ENCODE data around the gene TRPV6. TPM values are rescaled to one million over a fixed set of nuclear protein-coding genes. Genes with fewer than 3 reads are reported as not detected.

TRPV6 gene
- polyA plus RNA-seq, 1 donor from 2014 or later: 0.30 TPM

GRCh38 chr7:142906643-142907042 lies 21.1 kb upstream of the TRPV6 start:
- H3K79me2 ChIP-seq (replicated peaks; ENCODE audit: insufficient read depth, low read length): no peaks in the 10 kb centered on the region
- no peaks in the 10 kb centered on the region for H3K27me3 ChIP-seq (ENCODE audit: insufficient read depth, low read depth, low read length)
- H3K9me3 ChIP-seq (ENCODE audit: low read length): peaks cover 6% of the 10 kb centered on the region
- no peaks in the 10 kb centered on the region for H3K9me2 ChIP-seq (ENCODE audit: insufficient read depth, low read length)
- H3K27ac ChIP-seq (ENCODE audit: low read length): no peak overlapping the region
- H3K4me2 ChIP-seq (ENCODE audit: low read length): no peak overlapping the region
- H3K4me3 ChIP-seq (ENCODE audit: low read length): no peak overlapping the region
- no peak overlapping the region for H3K9ac ChIP-seq (ENCODE audit: low read length)
- H3K36me3 ChIP-seq (ENCODE audit: insufficient read depth, low read length): no peaks in the 10 kb centered on the region
- no peak overlapping the region for H2AFZ ChIP-seq (ENCODE audit: low read depth, low read length)
- no peaks in the 10 kb centered on the region for H3F3A ChIP-seq (ENCODE audit: insufficient read depth, low read length, poor library complexity, severe bottlenecking)
- TF ChIP-seq MXI1 (conservative IDR thresholded peaks at IDR 0.05; ENCODE audit: poor library complexity, severe bottlenecking) (no peak), TAF1 (IDR thresholded peaks at IDR 0.05; ENCODE audit: low read depth) (no peak)
- H4K20me1 ChIP-seq (ENCODE audit: insufficient read depth): no peaks in the 10 kb centered on the region

GRCh38 chr7:142905759-142906158 lies 20.2 kb upstream of the TRPV6 start:
- Histone ChIP-seq H3K9me2 (ENCODE audit: insufficient read depth, low read length) (no peaks in the 10 kb centered on the region), H3K27ac (ENCODE audit: low read length) (no peak overlapping the region), H3K4me2 (ENCODE audit: low read length) (no peak overlapping the region), H3K9ac (ENCODE audit: low read length) (no peak overlapping the region), H3K36me3 (ENCODE audit: insufficient read depth, low read length) (no peaks in the 10 kb centered on the region), H3F3A (ENCODE audit: insufficient read depth, low read length, poor library complexity, severe bottlenecking) (no peaks in the 10 kb centered on the region), H3K4me3 (ENCODE audit: low read length) (no peak overlapping the region), H4K20me1 (ENCODE audit: insufficient read depth) (no peaks in the 10 kb centered on the region), H2AFZ (ENCODE audit: low read depth, low read length) (no peak overlapping the region), H3K9me3 (ENCODE audit: low read length) (peaks cover 6% of the 10 kb centered on the region), H3K27me3 (ENCODE audit: insufficient read depth, low read depth, low read length) (no peaks in the 10 kb centered on the region), H3K79me2 (replicated peaks; ENCODE audit: insufficient read depth, low read length) (no peaks in the 10 kb centered on the region)
- TF ChIP-seq EP300 (conservative IDR thresholded peaks at IDR 0.05; ENCODE audit: poor library complexity, severe bottlenecking): no peak
- no peak for TF ChIP-seq REST (IDR thresholded peaks at IDR 0.05; ENCODE audit: borderline replicate concordance)
- no peak for TF ChIP-seq EZH2 (IDR thresholded peaks at IDR 0.05; ENCODE audit: borderline replicate concordance, insufficient read depth, low read length, poor library complexity, severe bottlenecking)
- TF ChIP-seq TAF1 (IDR thresholded peaks at IDR 0.05; ENCODE audit: low read depth): no peak
- no peak for TF ChIP-seq MXI1 (conservative IDR thresholded peaks at IDR 0.05; ENCODE audit: poor library complexity, severe bottlenecking)
- TF ChIP-seq CTCF (IDR thresholded peaks at IDR 0.05; ENCODE audit: poor library complexity, severe bottlenecking): no peak
- no peak for TF ChIP-seq POLR2AphosphoS5 (IDR thresholded peaks at IDR 0.05)
- no peak for TF ChIP-seq RAD21 (conservative IDR thresholded peaks at IDR 0.05)
- no peak for TF ChIP-seq SMC3 (conservative IDR thresholded peaks at IDR 0.05; ENCODE audit: poor library complexity)

GRCh38 chr7:142904128-142904527 lies 18.6 kb upstream of the TRPV6 start:
- Histone ChIP-seq H4K20me1 (ENCODE audit: insufficient read depth) (no peaks in the 10 kb centered on the region), H3K9me3 (ENCODE audit: low read length) (peaks cover 6% of the 10 kb centered on the region), H3K79me2 (replicated peaks; ENCODE audit: insufficient read depth, low read length) (no peaks in the 10 kb centered on the region), H3K27me3 (ENCODE audit: insufficient read depth, low read depth, low read length) (no peaks in the 10 kb centered on the region), H3K36me3 (ENCODE audit: insufficient read depth, low read length) (no peaks in the 10 kb centered on the region), H3K4me3 (ENCODE audit: low read length) (no peak overlapping the region), H3K4me2 (ENCODE audit: low read length) (no peak overlapping the region), H3F3A (ENCODE audit: insufficient read depth, low read length, poor library complexity, severe bottlenecking) (no peaks in the 10 kb centered on the region), H3K9me2 (ENCODE audit: insufficient read depth, low read length) (no peaks in the 10 kb centered on the region), H2AFZ (ENCODE audit: low read depth, low read length) (no peak overlapping the region), H3K9ac (ENCODE audit: low read length) (no peak overlapping the region), H3K27ac (ENCODE audit: low read length) (no peak overlapping the region)
- TF ChIP-seq REST (IDR thresholded peaks at IDR 0.05; ENCODE audit: borderline replicate concordance) (no peak), MXI1 (conservative IDR thresholded peaks at IDR 0.05; ENCODE audit: poor library complexity, severe bottlenecking) (no peak), RAD21 (conservative IDR thresholded peaks at IDR 0.05) (no peak)
